Effector memory CD4-positive, alpha-beta T cell (primary cell): Measurements from ENCODE around the gene CHDH.

Experiments used
- DNase-seq, 3 donors: peaks; one replicate each; pipeline ENCODE4 v3.0.0-alpha.2; 2020
- H3K27ac ChIP-seq: 2 replicates; pipeline ENCODE4 v1.7.0; 2013; ENCODE audit warnings: mild to moderate bottlenecking, low read length, moderate library complexity; ENCODE audit not compliant: insufficient read depth, poor library complexity, severe bottlenecking
- H3K27me3 ChIP-seq: replicated peaks from 2 replicates; pipeline ENCODE4 v1.7.0; 2013; ENCODE audit warnings: mild to moderate bottlenecking, low read length; ENCODE audit not compliant: insufficient read depth, control insufficient read depth, poor library complexity, severe bottlenecking
- H3K36me3 ChIP-seq: 2 replicates; pipeline ENCODE4 v1.7.0; 2013; ENCODE audit warnings: mild to moderate bottlenecking, low read length, moderate library complexity; ENCODE audit not compliant: control insufficient read depth, insufficient read depth
- H3K4me1 ChIP-seq: 2 replicates; pipeline ENCODE4 v1.7.0; 2013; ENCODE audit warnings: low read length, mild to moderate bottlenecking; ENCODE audit not compliant: control insufficient read depth, insufficient read depth, poor library complexity, severe bottlenecking
- H3K4me3 ChIP-seq: 2 replicates; pipeline ENCODE4 v1.7.0; 2013; ENCODE audit warnings: low read length, low read depth, mild to moderate bottlenecking; ENCODE audit not compliant: insufficient read depth, poor library complexity, severe bottlenecking
- H3K9me3 ChIP-seq: 2 replicates; pipeline ENCODE4 v1.7.0; 2013; ENCODE audit warnings: mild to moderate bottlenecking, low read length, moderate library complexity; ENCODE audit not compliant: control insufficient read depth

Gene CHDH

DNA sequence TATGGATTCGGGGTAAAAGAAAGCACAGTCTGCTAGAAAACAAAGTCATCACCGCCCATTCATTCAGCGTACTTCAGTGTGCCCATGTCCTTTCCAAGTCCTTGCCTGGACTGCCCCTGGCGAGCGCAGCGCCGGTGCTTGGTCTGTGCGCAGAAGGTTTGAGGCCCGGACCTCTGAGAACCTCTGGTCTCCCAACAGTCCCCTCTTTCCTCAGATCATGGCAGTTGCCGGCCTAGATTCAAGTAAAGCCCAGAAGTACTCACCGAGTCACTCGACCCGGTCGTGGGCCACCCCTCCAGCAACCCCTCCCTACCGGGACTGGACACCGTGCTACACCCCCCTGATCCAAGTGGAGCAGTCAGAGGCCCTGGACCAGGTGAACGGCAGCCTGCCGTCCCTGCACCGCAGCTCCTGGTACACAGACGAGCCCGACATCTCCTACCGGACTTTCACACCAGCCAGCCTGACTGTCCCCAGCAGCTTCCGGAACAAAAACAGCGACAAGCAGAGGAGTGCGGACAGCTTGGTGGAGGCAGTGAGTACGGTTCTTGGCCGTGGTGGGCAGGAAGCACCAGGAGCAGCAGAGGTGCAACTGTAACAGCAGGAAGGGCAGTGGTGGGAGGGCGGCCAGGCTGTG is 36.3 kb downstream of the CHDH start:
- DNase-seq = no peak
- H3K9me3 ChIP-seq = no peaks in the 10 kb centered on the region

DNA sequence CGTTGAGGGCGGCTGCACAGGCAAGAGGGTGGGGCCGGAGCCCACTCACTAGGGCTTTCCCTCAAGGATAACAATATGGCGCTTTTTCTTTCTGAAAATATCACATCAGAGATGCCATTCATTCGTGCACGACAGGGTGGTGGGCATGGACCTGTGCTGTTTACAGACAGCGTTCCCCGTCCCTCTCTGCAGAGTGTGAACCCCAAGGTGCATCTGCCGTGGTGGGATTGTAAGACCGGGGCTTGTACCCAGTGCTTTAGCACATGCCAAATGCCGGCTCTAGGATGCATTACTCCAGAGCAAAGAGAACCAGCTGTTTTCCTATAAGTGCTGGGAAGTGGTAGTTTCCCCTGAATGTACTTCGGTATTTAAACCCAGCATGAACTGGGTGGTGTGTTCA is 37.0 kb downstream of the CHDH start:
- Histone ChIP-seq H3K9me3 (no peaks in the 10 kb centered on the region), H3K27ac (no peak overlapping the region), H3K4me1 (no peaks in the 10 kb centered on the region), H3K36me3 (no peaks in the 10 kb centered on the region), H3K4me3 (no peak overlapping the region), H3K27me3 (no peaks in the 10 kb centered on the region)
- no peak for DNase-seq

More for the DNA sequence above, 36.3 kb downstream of the CHDH start:
- no peaks in the 10 kb centered on the region for H3K36me3 ChIP-seq
- no peak overlapping the region for H3K27ac ChIP-seq
- no peaks in the 10 kb centered on the region for H3K4me1 ChIP-seq
- no peaks in the 10 kb centered on the region for H3K27me3 ChIP-seq
- H3K4me3 ChIP-seq = no peak overlapping the region

DNA sequence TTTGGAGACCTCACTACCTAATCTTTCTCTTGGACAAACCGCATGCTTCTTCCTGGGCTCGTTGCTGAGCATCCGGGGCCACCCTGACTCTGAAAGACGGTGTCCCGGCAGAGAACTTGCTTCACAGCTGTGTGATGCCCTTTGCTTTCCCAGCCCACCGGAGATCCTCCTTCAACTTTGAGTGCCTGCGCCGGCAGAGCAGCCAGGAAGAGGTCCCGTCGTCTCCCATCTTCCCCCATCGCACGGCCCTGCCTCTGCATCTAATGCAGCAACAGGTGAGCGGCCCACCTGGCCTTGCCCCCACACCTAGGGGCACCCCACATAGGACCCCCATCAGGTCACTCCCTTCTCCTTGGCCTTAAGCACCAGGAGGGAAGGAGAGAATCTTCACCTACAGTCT is 37.7 kb downstream of the CHDH start:
- no peaks in the 10 kb centered on the region for H3K27me3 ChIP-seq
- no peaks in the 10 kb centered on the region for H3K4me1 ChIP-seq
- H3K27ac ChIP-seq = no peak overlapping the region
- H3K36me3 ChIP-seq = no peaks in the 10 kb centered on the region
- no peaks in the 10 kb centered on the region for H3K9me3 ChIP-seq
- H3K4me3 ChIP-seq = no peak overlapping the region
- no peak for DNase-seq

DNA sequence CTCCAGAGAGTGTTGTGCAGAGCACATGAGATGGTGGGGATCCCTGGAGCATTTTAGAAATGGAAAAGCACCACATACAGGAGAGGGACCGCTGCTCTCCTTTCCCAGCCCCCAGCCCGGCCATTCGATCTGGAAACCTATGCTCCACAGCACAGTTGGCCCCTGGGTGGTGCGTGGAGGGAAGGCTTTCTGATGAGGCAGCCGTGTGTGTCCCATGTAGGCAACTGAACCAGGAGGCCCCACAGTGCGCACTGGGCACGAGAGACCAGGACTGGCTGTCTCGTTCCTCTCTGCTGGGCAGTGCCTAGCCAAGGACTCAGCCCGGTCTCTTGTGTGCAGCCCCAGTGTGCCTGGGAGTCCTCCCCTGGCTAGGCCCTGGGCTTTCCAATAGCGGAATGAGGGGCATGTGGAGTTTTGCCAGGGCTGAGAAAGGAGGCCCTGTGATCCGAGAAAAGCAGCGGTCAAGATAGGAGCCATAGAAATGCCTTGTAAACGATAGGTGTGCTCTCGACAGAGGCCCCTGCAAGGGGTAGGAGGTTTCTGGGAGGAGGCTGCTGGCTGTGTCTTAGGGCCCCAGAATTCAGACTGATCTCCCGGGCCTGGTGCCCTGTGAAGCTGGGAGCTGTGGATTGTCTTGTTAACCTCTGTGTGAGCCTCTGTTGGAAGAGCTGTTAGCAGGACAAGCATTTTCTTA is 39.0 kb downstream of the CHDH start:
- H3K36me3 ChIP-seq = no peaks in the 10 kb centered on the region
- no peaks in the 10 kb centered on the region for H3K9me3 ChIP-seq
- no peaks in the 10 kb centered on the region for H3K27me3 ChIP-seq
- no peaks in the 10 kb centered on the region for H3K4me1 ChIP-seq
- H3K4me3 ChIP-seq = no peak overlapping the region
- DNase-seq = no peak
- no peak overlapping the region for H3K27ac ChIP-seq

DNA sequence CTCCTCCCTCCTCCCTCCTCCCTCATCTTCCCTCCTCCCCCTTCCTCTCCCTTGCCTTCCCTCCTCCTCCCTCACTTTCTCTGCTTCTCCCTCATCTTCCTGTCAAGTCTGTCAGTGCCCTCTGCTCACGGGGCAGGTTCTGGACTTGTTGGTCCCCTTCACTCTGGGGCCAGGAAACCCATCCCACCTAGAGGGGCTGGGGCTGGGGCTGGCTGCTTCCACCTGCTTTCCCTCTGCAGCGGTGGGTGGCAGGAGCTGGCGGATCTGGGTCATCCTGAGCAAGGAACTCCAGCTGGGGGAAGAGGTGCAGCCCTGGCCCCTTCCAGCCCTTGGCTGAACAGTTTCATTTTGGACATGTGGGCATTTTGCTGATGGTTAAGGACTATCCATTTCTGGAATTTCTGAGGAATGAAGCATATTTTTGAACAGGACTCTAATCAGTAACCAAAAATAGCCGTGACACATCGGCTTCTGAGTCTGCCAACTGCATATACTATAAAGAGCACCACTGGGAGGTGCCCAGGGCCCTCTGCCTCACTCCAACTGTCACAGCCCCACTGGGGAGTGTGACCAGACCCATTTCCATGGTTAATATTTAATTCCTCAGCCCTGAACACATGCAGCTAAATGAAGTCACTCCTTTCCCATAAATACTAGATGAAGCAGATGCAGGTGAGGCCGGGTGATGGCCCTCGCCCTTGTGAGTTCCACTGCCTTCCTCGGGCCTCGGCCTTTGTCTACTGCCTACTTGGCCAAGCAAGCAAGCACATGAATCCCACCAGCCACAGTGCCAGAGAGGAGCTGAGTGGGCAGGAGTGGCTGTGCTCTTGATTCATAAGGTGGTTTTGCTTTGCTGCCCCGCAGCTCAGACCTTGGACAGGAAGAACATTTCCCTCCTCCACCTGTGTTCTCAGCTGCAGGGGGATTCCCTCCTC is 39.8 kb downstream of the CHDH start:
- H3K9me3 ChIP-seq = no peaks in the 10 kb centered on the region
- DNase-seq = no peak
- no peak overlapping the region for H3K4me3 ChIP-seq
- H3K27ac ChIP-seq = no peak overlapping the region
- no peaks in the 10 kb centered on the region for H3K36me3 ChIP-seq
- no peaks in the 10 kb centered on the region for H3K27me3 ChIP-seq
- H3K4me1 ChIP-seq = no peaks in the 10 kb centered on the region

DNA sequence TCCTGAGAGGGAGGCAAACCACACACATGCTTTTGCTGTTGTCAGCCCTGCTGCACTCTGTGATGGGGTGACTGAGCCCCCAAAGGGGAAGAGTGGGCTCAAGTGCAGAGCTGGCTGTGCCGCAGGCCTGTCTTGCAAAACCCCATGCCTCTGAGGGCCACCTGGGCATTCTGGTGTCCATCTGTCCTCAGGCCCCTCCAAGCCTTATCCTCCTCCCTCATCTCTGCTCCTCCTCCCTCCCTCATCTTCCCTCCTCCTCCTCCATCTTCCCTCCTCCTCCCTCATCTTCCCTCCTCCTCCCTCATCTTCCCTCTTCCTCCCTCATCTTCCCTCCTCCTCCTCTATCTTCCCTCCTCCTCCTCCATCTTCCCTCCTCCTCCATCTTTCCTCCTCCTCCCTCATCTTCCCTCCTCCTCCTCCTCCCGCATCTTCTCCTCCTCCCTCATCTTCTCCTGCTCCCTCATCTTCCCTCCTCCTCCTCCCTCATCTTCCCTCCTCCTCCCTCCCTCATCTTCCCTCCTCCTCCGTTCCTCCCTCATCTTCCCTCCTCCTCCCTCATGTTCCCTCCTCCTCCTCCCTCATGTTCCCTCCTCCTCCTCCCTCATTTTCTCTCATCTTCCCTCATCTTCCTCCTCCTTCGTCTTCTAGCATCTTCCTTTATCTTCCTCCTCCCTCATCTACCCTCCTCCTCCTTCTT is 40.6 kb downstream of the CHDH start:
- no peaks in the 10 kb centered on the region for H3K36me3 ChIP-seq
- no peak overlapping the region for H3K27ac ChIP-seq
- no peak overlapping the region for H3K4me3 ChIP-seq
- no peaks in the 10 kb centered on the region for H3K27me3 ChIP-seq
- H3K9me3 ChIP-seq = no peaks in the 10 kb centered on the region
- DNase-seq = no peak
- H3K4me1 ChIP-seq = no peaks in the 10 kb centered on the region

DNA sequence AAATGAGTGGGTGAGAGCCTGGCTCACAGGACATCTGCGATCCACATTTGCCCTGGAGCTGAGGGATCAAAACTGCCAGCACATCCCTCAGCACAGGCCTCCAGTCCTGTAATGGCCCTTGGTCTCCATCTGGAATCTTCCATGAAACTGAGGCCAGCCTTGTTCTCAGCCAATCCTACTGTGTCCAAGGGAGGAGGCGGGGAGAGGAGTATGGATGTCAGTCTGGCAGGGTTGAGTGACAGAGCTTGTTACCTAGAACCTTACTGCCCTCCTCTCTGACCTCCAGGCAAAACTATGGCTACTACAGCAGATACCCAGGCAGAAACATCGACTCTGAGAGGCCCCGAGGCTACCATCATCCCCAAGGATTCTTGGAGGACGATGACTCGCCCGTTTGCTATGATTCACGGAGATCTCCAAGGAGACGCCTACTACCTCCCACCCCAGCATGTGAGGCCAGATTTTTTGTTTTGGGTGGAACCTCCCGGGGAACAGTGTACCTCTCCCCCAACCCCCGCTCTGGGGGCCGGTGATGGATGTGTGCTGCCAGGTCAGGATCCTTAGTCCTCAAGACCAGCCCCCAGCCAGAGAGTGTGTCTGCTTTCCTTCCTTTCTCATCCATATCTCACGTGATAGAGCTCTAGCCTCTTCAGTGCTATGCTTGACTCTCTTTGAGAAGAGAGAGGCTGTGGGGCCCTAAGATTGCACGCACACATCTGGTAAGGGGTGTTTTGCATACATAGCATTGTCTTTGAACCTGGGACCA is 41.3 kb downstream of the CHDH start:
- no peak for DNase-seq
- no peaks in the 10 kb centered on the region for H3K36me3 ChIP-seq
- no peaks in the 10 kb centered on the region for H3K9me3 ChIP-seq
- H3K4me3 ChIP-seq = no peak overlapping the region
- H3K27ac ChIP-seq = no peak overlapping the region
- H3K4me1 ChIP-seq = no peaks in the 10 kb centered on the region
- no peaks in the 10 kb centered on the region for H3K27me3 ChIP-seq

DNA sequence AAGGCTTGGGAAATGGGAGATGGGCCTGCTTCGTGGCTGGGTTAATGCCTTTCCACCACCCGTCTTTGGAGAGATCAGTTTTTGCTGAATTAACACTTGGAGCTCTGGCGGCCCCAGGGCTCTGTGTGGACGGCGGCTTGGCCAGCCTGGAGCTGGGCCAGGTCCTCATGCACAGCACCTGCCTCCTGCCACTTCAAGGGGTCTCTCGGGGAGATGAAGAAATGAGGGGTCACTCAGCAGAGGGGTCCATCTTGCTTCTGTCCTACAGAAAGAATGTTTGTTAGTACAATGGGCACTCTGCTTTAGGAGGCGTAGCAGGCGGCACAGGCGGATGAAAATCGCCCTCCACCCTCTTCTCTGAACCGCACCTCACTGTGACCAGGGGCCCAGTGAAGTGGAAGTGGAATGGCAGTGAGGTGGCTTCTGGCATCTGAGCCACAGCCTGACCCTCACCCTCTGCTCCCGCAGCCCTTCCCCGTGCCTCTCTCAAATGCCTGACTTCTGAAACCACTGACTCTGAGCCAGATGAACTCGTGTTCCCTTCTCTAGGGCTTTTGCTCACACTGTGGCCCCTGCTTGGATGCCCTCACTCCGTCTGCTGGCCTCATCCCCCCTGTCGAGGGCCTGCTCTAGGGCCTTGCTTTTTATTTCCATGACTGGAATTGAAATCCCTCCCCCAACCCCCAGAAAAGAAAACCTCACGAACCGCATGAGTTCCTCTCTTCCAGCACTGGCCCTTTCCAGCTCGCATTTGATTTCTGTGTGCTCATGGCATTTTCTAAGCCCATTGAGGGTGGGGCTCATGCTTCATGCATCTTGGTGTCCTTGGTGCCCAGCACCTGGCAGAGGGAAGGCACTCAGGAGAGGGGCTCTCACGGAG is 42.2 kb downstream of the CHDH start:
- no peaks in the 10 kb centered on the region for H3K36me3 ChIP-seq
- H3K4me1 ChIP-seq = no peaks in the 10 kb centered on the region
- H3K4me3 ChIP-seq = no peak overlapping the region
- H3K27ac ChIP-seq = no peak overlapping the region
- no peak for DNase-seq
- no peaks in the 10 kb centered on the region for H3K9me3 ChIP-seq
- no peaks in the 10 kb centered on the region for H3K27me3 ChIP-seq
